ENCODE data around the gene RUNX2.

GRCh38 chr6:45624228-45624627, 296.1 kb downstream of the RUNX2 start:
- TF ChIP-seq, protein P1, sequence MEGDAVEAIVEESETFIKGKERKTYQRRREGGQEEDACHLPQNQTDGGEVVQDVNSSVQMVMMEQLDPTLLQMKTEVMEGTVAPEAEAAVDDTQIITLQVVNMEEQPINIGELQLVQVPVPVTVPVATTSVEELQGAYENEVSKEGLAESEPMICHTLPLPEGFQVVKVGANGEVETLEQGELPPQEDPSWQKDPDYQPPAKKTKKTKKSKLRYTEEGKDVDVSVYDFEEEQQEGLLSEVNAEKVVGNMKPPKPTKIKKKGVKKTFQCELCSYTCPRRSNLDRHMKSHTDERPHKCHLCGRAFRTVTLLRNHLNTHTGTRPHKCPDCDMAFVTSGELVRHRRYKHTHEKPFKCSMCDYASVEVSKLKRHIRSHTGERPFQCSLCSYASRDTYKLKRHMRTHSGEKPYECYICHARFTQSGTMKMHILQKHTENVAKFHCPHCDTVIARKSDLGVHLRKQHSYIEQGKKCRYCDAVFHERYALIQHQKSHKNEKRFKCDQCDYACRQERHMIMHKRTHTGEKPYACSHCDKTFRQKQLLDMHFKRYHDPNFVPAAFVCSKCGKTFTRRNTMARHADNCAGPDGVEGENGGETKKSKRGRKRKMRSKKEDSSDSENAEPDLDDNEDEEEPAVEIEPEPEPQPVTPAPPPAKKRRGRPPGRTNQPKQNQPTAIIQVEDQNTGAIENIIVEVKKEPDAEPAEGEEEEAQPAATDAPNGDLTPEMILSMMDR (IDR thresholded peaks at IDR 0.05), result no peak
- TF ChIP-seq POLR2A (IDR thresholded peaks at IDR 0.05) (no peak), POLR2AphosphoS5 (IDR thresholded peaks at IDR 0.05) (no peak)

Data from breast epithelium (tissue), 3 donors.